Hematopoietic multipotent progenitor cell (in vitro differentiated cells): ENCODE measurements around the gene GREB1. TPM values are rescaled to one million over a fixed set of nuclear protein-coding genes. Genes with fewer than 3 reads are reported as not detected.

Experiments
- DNase-seq, 3 donors: peaks; one replicate each; pipeline ENCODE4 v3.0.0-alpha.2; 2011 to 2015; ENCODE audit warnings: low read depth in 2 of 3, low spot score in 2 of 3
- total RNA-seq: library from RNA; depleted of rRNA; stranded (reverse); fragments of >200 nt; gene quantifications from one replicate; pipeline ENCODE4 v1.2.3, GENCODE V29; 2012

Gene GREB1
- total RNA-seq, 1 donor, result 0.27 TPM

DNA sequence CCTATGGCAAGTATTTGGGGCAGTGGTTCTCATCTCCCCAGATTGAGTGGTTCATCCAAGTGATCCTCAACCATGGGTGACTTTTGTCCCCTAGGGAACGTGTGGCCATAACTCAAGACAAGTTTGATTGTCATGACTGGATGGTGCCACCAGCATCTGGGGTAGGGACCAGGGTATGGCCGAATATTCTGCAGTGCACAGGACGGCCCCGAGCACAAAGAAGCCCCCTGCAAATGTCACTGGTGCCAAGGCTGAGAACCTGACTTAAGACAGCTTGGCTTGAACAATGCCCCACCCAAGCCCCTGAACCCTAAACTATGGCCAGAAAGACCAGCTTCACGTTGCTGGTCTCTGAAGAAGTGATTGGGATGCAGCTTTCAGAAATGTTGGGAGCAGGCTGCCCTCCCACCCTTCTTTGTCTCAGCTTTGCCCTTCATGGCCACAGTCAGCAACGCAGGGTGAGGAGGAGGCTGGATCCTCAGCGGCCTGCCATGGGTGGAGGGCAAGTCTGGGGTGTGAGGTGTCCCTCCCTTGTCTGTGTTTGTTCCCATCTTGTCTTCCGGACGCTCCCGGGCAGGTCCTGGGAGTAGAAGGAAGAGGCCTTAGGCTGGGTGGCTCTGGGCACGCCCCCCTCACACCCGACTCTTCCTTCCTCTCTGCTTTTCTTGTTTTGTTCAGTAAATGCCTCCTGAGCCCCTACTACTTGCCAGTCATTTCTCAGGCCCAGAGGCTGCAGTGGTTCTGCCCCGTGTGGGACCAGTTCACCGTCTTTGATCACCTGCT, 43.4 kb downstream of the GREB1 start:
- no peak for DNase-seq

DNA sequence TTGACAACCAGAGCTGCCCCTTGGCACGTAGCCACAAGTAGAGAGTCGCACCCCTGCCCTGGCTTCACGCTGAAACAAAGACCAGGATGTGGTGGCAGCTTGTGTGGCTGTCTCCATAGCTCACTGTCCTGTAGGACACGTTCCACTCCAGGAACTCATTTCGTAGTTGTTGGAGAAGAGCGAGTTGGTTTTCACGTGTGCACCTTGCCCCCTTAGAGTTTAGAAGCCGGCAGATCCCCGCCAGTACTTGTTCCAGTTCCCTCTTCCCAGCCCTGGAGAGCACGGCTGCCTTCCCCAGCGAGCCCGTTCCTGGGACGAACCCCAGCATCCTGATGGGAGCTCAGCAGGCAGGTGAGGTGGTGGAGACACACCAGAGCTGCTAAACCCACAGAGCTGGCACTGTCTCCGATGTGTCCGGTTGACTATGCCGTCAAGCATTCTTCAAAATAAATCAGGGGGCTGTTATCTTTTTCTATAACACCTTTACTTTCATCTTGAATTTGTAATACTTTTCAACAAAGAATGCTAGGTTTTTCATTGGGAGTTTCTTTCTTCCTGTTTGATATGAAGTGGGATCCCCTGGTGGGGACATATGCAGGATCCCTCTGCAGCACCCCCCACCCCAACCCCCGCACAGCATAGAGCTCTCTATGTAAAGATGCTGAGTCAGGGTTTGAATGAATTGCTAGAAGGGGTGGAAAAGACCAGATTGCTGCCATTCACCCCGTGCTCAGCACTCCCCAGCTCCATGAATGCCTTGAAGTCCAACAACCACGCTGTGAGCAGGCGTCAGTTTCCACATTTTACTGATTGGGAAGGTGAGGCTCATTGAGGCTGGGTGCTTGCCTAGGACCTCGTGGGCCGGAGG, 44.5 kb downstream of the GREB1 start:
- DNase-seq, result no peak

DNA sequence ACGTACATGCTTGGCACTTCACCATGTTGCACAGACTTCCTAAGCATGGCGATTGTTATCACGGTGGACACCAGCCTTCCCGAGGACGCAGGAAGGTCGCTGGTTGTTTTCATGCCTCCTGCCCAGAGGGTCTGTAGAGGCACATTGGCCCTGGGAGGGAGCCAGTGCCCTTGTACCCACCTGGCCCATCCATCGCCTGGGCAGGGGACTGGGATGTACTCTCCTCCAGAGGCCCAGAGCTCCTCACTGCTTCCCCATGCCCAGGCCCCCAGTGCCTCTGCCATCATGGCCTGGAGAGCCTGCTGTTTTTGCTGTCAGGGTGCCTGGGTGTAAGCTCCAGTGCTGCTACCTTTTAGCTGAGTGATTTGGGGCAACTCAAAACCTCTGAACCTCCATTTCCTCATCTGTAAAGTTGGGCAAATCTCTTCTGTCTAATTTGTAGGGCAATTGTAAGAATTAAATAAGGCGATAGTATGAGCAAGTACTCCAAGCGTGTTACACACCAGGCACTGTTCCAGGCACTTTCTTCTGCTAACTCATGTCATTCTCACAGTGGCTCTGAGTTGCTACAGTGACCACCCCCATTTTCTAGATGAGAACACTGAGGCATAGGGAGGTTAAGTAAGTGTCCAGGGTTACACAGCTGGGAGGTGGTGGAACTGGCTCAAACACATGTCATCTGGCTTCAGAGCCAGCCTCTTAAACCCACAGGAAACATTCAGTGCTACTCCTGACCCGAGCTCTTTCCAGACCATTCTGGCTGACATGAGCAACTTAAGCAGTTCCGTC, 45.3 kb downstream of the GREB1 start:
- no peak for DNase-seq

DNA sequence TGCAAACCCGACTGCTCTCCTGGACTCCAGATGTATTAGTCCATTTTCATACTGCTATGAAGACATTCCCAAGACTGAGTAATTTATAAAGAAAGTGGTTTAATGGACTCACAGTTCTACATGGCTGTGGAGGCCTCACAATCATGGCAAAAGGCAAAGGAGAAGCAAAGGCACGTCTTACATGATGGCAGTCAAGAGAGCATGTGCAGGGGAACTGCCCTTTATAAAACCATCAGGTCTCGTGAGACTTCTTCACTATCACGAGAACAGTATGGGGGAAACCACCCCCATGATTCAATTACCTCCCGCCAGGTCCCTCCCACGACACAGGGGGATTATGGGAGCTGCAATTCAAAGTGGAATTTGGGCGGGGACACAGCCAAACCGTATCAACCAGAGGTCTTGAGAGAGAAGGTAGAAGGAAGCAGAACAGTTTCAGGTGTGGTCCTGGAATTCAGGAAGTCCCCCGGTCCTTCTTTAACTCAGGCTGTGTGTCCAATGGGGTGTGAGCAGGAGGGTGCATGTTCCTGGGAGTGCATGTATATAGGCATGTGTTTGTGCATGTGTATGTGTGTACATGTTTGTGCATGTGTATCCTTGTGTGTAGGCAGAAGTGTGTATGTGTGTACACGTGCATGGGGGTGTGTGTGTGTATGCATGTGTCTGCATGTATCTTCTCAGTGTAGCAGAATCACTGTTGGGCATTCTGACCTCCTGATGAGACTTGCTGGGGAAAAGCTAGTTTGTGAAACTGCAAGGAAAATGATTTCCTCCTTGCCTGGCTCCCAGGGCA, 46.2 kb downstream of the GREB1 start:
- no peak for DNase-seq

DNA sequence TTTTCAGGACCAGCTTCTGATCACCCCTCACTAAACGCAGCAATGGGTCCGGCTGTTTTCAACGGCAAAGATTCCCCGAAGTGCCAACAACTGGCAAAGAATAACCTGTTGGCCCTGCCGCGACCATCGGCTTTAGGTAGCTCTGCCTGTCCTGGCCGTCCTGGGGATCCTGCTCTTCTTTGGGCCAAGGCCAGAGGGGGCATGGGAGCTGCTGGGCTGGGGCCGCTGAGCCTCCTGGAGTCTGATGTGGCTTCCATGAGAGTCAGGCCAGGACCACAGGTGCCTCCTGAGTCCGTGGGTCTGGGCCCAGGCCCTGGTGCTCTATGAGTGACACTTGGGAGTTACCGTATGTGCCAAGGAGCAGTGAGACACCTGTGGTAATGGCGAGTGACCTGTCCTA, 46.9 kb downstream of the GREB1 start:
- no peak for DNase-seq

DNA sequence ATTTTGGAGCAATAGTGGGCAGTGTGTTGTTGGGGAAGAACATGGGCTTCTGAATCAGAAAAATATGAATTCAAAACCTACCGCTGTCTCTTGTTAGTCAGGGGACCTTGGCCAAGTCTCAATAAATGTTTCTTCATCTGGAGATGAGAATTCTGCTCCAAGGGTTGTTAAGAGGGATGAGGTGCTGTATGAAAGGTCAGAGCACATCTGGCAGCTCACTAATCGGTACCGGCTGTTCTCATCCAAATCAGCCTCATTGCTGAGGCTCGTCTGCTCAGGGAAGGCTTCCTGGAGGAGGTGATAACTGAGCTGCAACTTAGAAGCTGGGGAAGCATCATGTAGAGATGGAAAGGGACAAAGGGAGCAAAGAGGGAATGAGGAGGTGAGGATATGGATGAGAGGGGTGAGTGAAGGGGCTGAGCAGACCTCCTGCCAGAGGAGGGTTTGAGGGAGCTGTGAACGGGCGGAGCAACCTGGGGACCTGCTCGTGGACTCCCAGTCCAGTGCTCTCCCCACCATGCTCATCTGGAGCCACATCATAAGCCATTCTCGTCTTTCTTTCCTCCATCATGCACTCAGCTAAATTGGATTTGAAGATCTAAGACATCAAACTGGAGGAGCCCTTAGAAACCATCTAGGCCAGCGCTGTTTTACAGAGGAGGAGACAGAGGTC, 47.4 kb downstream of the GREB1 start:
- DNase-seq, result no peak

DNA sequence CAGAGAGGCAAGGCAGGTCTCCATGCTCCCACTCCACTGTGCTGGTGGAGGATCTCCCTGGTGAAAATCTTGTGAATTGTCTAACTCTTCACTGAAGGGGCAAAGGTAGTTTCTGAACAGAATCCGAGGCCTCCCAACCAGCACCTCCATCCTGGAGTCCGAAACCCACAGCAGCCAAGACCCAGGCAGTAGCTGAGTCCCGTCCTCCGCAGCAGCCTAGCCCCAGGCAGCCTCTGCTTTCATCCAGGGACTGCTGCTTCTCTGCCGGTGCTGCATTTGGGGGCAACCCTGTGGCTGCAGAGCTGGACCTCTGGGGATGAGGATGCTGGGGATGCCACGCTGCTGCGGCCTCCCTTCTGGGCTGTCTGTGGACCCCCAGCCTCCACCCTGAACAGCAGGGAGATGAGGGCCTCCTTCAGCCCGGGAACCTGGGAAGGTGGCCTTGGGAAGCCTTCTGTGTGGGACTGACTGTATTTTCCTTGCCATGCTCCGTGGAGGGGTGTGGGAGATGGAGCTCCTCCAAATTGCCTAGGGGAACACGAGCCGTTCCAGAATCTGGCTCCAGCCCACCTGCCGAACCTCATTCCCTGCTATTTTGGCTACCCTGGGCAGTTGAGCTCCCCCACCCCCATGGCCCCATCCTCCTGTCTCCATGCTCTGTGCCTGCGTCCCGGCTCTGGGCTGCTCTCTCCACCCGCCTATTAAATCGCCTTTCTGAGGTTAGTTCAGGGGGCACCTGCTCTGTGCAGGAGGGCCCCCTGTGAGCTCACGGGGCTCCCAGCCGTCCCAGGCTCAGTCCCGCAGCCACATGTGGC, 48.2 kb downstream of the GREB1 start:
- DNase-seq, result no peak

DNA sequence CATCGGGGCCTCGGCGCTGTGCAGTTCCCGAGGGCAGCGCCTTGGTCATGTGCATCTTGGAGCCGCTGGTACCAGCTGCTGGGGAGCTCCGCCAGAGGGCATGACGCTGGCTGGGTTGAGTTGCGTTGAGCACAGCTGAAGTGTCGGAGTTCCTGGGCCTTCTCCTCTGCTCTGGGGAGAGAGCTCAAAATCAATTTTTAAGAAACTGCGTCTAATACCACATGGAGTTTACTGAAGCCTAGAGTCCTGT, 48.7 kb downstream of the GREB1 start:
- no peak for DNase-seq

DNA sequence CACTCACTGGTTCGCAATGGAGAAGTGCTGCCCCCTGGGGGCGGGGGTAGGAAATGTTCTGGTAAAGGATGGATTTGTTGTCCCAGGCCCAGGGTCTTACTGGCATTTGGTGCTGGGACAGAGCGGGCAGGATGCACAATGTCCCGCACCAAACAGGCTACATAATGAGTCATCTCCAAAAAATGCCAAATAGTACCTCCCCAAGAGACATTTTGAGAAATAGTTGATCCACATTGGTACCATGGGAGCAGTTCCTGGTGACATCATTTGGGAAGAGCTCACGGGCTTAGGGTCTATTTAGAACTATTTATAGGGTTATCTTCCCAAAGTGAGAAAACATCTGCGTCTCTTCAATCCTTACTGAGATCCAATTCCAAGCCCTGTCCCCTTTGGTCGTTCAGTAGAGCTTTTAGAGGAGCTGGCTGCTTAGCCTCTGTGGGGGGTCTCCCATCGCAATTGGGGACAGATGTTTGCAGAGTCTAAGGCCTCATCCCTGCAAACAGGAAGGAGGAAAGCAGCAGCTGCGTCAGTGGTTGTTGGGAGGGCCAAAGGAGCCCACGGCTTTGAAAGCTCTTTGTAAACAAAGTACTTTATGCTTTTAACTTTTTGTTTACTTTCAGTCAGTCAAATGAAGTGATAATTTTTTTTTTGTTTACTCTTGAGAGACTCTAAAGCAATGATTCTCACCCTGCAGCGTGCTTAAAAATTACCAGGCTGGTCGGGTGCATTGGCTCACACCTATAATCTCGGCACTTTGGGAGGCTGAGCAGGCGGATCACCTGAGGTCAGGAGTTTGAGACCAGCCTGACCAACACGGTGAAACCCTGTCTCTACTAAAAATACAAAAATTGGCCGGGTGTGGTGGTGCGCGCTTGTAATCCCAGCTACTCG, 49.3 kb downstream of the GREB1 start:
- peak; percentile 18 to 80 (median 56) for DNase-seq

DNA sequence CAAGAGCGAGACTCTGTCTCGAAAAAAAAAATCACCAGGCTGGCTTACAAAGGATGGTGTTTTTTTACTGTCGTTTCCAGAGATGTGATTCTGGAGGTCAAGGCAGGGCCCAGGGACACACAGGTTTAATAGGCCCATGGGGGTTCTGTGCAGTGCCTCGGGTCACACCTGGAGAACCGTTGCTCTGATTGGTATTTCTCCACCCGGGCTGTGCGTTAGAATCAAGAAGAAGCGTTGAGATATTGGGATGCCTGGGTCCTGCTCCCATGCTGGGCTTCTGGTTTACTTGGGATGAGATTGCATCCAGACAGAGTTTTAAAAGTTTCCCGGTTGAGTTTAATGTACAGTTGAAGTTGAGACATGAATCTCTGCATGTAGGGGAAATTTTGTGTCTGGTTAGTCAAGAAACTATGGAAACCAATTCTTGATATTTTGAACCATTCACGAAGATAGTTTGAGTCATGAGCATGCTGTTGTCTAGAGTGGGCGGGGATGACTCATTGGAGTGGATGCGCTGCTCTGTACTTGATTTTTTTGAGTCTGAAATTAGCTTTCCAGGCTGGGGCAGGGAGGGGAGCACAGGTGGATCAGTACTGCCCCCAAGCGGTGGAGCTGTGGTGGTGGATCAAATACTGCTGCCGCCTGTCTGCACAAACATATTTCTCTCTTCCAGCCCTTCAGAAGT, 50.1 kb downstream of the GREB1 start:
- peak; percentile 11 to 92 (median 89) for DNase-seq

DNA sequence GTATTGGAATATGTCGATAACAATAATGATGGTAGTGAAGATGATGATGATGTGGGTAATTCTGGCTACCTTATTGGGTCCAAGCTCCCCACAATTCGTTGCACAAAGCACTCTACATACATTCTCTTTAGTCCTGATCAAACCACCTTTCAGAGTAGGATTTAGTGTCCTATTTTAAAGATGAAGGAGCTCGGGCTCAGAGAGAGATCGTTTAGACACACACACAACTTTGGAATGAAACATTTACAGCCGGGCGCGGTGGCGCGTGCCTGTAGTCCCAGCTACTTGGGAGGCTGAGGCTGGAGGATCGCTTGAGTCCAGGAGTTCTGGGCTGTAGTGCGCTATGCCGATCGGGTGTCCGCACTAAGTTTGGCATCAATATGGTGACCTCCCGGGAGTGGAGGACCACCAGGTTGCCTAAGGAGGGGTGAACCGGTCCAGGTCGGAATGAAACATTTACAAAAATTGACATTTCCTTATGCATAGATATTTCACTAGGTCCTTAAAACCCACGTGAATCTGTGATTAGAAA, 50.7 kb downstream of the GREB1 start:
- no peak for DNase-seq

DNA sequence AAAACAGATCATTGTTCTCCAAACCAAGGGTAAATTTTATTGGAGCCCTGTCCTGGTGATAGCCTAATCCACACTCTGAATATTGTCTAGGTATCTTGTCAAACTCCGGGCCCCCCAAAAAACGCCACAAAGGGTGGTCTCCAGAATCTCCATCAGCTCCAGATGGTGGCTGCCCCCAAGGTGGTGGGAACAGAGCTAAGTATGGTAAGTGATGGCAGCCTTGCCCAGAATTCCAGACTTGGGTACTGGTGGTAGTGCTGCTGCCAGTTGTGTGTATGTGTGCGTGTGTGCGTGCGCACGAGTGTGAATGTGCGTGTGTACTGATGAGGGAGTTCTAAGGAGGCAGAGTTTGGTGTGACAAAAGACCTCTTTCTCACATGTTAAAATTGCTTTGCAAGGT, 51.2 kb downstream of the GREB1 start:
- no peak for DNase-seq

DNA sequence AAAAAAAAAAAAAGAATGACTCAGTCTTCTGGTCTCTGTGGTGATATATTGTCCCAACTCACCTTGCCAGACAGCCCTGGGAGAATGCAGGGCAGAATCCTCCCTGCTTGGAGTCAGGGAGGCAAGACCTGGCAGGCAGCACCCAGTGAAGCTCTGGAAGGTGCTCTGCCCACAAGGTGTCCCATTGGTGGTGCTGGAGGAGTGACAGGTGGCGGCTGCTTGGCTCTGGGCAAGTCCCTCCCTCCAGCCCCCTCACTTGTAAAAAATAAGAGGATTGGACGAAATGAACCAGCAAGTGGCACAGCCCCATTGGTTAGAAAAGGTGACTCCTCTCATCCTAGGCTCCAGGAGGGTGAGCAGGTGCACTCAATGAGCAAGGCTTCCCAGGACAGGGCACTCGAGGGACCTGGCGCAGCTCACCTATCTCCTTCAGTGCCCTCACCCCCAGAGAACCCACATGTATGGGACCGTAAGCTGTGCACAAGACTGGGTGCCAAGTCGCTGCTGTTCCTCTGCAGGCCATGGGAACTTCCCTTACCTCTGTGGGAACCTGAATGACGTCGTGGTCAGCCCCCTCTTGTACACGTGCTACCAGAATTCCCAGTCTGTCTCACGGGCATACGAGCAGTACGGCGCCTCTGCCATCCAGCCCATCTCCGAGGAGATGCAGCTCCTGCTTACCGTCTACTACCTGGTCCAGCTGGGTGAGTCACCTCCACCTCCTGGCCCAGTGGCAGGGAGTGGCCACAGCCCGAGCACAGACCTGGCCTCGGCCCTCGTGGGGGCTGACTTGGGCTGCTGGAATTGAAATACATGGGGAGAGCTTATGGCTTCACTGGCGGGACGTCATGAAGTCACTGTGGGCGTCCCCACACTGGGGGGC, 54.6 kb downstream of the GREB1 start:
- no peak for DNase-seq

DNA sequence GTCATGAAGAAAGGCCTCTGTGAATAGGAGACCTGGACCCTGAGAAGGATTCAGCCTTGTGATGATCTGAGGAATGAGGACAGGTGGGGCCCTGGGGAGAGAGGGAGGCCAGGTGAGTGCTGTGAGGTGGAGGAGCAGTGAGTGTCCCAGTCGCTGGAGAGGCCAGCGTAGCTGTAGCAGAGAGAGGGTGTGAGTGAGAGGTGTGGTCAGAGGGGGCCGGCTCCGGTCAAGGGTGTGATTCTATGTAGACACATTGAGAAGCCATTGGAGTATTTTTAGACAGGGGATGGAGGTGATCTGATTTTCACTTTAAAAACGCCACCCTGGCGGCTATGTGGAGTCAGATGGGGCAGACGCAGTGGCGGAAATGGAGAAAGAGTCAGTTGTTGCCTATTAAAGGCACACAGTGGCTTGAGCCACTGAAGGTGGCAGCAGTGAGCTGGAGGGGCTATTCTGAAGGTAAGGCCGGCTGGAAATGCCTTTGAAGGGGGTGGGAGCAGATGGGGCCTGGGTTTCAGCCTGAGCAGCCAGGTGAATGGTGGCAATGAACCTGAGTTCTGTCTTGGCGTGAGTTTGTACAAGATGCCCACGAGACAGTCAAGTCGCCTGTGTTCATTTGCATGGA, 55.6 kb downstream of the GREB1 start:
- DNase-seq, result no peak

DNA sequence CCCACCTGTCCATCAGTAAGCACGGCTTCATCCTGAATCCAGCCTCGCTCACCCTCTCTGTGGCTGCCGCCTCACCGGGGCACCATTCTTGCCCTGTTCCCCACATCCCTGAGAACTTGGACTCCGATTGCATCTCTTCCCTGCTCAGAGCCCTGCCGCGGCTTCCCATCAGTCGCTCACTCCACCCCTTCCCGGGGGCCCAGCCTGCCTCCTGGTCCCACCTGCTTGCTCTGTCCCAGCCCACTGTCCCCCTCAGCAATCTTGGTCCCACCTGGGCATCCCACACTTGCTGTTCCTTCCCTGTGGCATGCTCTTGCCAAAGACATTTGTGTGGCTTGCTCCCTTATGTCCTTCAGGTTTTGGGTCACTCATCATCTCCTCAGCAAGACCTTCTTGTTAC, 56.3 kb downstream of the GREB1 start:
- DNase-seq, result no peak

DNA sequence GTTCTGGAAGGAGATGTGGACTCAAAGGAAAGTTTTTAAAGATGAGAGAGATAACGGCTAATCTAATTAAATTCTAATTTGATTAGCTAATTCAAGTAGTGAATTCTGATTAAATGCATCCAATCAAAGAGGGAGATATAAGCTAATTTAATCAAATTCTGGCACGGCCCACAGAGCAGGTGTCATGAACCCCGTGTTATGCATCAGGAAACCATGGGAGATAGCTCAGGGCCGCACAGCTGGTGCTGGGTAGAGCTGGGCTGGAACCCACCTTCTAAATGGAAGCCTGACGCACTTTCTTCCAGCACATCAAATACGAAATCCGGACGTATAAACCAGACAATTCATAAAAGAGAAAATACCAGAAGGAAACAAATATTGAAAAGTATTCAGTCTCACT, 57.2 kb downstream of the GREB1 start:
- no peak for DNase-seq
